ENCODE measurements around the gene NIN.

GRCh38 chr14:50778721-50779483 is 52.1 kb downstream of the NIN start:
- TF ChIP-seq POLR2A (IDR thresholded peaks at IDR 0.05) (no peak), CTCF (IDR thresholded peaks at IDR 0.05) (no peak)

Data from vagina (tissue), 2 donors.